Panc1 (cell line): Measurements from ENCODE around the gene NOXA1. TPM values are rescaled to one million over a fixed set of nuclear protein-coding genes. Genes with fewer than 3 reads are reported as not detected.

Experiments used
- ATAC-seq: fragments of 200-7000 bp; cut with Tn5 transposase; 2 replicates; pipeline ENCODE4 v1.9.1; 2020; ENCODE audit warnings: mild to moderate bottlenecking, moderate library complexity
- BruUV-seq: library from RNA; stranded (reverse); fragments of 400-500 nt; replicated peaks from 2 replicates; lab custom pipeline; 2021; lab: Mats Ljungman, UMichigan
- CTCF ChIA-PET: fragments of 300-600 bp; sonication (Branson Sonifier 250); formaldehyde crosslinking; loops from one replicate; lab custom pipeline; 2022; ENCODE audit warnings: antibody characterized with exemption; lab: Charles Lee
- POLR2A ChIA-PET: fragments of 300-600 bp; sonication (Branson Sonifier 250); formaldehyde crosslinking; loops from one replicate; lab custom pipeline; 2022; ENCODE audit warnings: antibody characterized with exemption; lab: Charles Lee
- DNase-seq: peaks from one replicate; pipeline ENCODE4 v3.0.0-alpha.2; 2010; ENCODE audit warnings: low read depth, low spot score
- H3K27ac ChIP-seq: 2 replicates; pipeline ENCODE4 v1.5.1; 2011; ENCODE audit warnings: mild to moderate bottlenecking, low read length, inconsistent platforms
- H3K27me3 ChIP-seq: fragments of 200-500 bp; sonication (Bioruptor generic); 2 replicates; pipeline ENCODE4 v1.6.0; 2014; ENCODE audit warnings: low read length, inconsistent platforms; ENCODE audit not compliant: control insufficient read depth, insufficient read depth
- H3K36me3 ChIP-seq: fragments of 200-500 bp; sonication (Bioruptor generic); 2 replicates; pipeline ENCODE4 v1.5.1; 2014; ENCODE audit warnings: inconsistent platforms, mild to moderate bottlenecking, low read length, moderate library complexity; ENCODE audit not compliant: control insufficient read depth, insufficient read depth
- H3K4me1 ChIP-seq: 2 replicates; pipeline ENCODE4 v1.5.1; 2011; ENCODE audit warnings: inconsistent platforms, mild to moderate bottlenecking, low read length, moderate library complexity; ENCODE audit not compliant: control insufficient read depth, insufficient read depth
- H3K4me3 ChIP-seq, 2 experiments: 2 replicates each; pipeline ENCODE4 v1.5.1; 2011 to 2012; ENCODE audit warnings: low read depth in 2 of 2, low read length in 2 of 2, mild to moderate bottlenecking in 2 of 2, inconsistent platforms in 1 of 2, moderate library complexity in 1 of 2
- H3K9me3 ChIP-seq: fragments of 200-500 bp; sonication (Bioruptor generic); 2 replicates; pipeline ENCODE4 v1.5.1; 2014; ENCODE audit warnings: low read depth, mild to moderate bottlenecking, inconsistent platforms, low read length, moderate library complexity; ENCODE audit not compliant: control insufficient read depth, insufficient read depth
- CTCF ChIP-seq: fragments of 450-650 bp; IDR thresholded peaks from 2 replicates; pipeline ENCODE4 v1.5.1; 2017; ENCODE audit warnings: mild to moderate bottlenecking
- POLR2AphosphoS5 ChIP-seq: IDR thresholded peaks from 2 replicates; pipeline ENCODE4 v1.6.1; 2012; ENCODE audit warnings: mild to moderate bottlenecking, low read depth, low read length, moderate library complexity
- REST ChIP-seq, 2 experiments: IDR thresholded peaks; 2 replicates each; pipeline ENCODE4 v1.6.1; 2011 to 2012; ENCODE audit warnings: low read depth in 2 of 2, control low read depth in 1 of 2, low read length in 1 of 2, mild to moderate bottlenecking in 1 of 2, moderate library complexity in 1 of 2; ENCODE audit not compliant: insufficient read depth in 1 of 2
- SIN3A ChIP-seq: IDR thresholded peaks from 2 replicates; pipeline ENCODE4 v1.6.1; 2012; ENCODE audit warnings: low read depth, mild to moderate bottlenecking, low read length, moderate library complexity, borderline replicate concordance; ENCODE audit not compliant: insufficient read depth
- TCF7L2 ChIP-seq: IDR thresholded peaks from 2 replicates; pipeline ENCODE4 v1.6.1; 2011; ENCODE audit warnings: mild to moderate bottlenecking, low read depth, low read length, inconsistent platforms
- in situ Hi-C: cut with HindIII; loops from 2 replicates; pipeline ENCODE4 v1.10.0; 2016; ENCODE audit warnings: low sequenced_read_pairs, low pct_unique_long_range_greater_than_20kb
- intact Hi-C: fragments of 100-400 bp; cut with micrococcal nuclease; formaldehyde crosslinking; loops from one replicate; pipeline ENCODE4 v1.10.0; 2022; ENCODE audit not compliant: unreplicated experiment
- total RNA-seq: library from RNA; stranded (reverse); gene quantifications from one replicate; pipeline ENCODE4 v1.2.1, GENCODE V29; 2021; ENCODE audit not compliant: unreplicated experiment

The NOXA1 gene
- total RNA-seq, 1 experiment from 2014 or later = 3.7 TPM

- in situ Hi-C loops = no loop called here
- CTCF ChIA-PET = no interaction called here
- POLR2A ChIA-PET = no interaction called here
These were observed 44.7 kb downstream of the NOXA1 start for GRCh38 chr9:137467896-137468295.

GRCh38 chr9:137470785-137471184, 47.6 kb downstream of the NOXA1 start:
- H3K9me3 ChIP-seq = no peaks in the 10 kb centered on the region
- ChIA-PET CTCF (no interaction called here), POLR2A (no interaction called here)
- DNase-seq (no peak), ATAC-seq (no peak)
- no peak overlapping the region for H3K27ac ChIP-seq
- no TSS peak for BruUV-seq
- no peak for TF ChIP-seq REST (IDR thresholded peaks at IDR 0.05; ENCODE audit: insufficient read depth in 1 of 2, low read depth in 2 of 2, low read length in 1 of 2)
- no peak for TF ChIP-seq SIN3A
- no peaks in the 10 kb centered on the region for H3K36me3 ChIP-seq
- no peak overlapping the region for H3K4me3 ChIP-seq
- H3K4me1 ChIP-seq = no peaks in the 10 kb centered on the region
- in situ Hi-C loops = no loop called here
- intact Hi-C loops = no loop called here
- no peaks in the 10 kb centered on the region for H3K27me3 ChIP-seq

More at GRCh38 chr9:137467896-137468295, 44.7 kb downstream of the NOXA1 start:
- no peak overlapping the region for H3K4me3 ChIP-seq
- no peak for DNase-seq
- no peak for TF ChIP-seq POLR2AphosphoS5
- no peak for TF ChIP-seq CTCF
- no peak for TF ChIP-seq SIN3A
- no peak for TF ChIP-seq TCF7L2
- no peak for TF ChIP-seq REST (IDR thresholded peaks at IDR 0.05; ENCODE audit: insufficient read depth in 1 of 2, low read depth in 2 of 2, low read length in 1 of 2)
- H3K36me3 ChIP-seq = no peaks in the 10 kb centered on the region
- H3K27me3 ChIP-seq = no peaks in the 10 kb centered on the region
- H3K27ac ChIP-seq = no peak overlapping the region
- no TSS peak for BruUV-seq
- no peaks in the 10 kb centered on the region for H3K4me1 ChIP-seq
- no peaks in the 10 kb centered on the region for H3K9me3 ChIP-seq
- intact Hi-C loops = no loop called here
- ATAC-seq = no peak
